ENCODE results near the gene UBE4B. TPM values are rescaled to one million over a fixed set of nuclear protein-coding genes. Genes with fewer than 3 reads are reported as not detected.

UBE4B gene
- polyA plus RNA-seq, 1 experiment, result 18.2 TPM

GRCh38 chr1:10210841-10211804 lies 178.4 kb downstream of the UBE4B start:
- CTCF ChIA-PET, result interaction anchor here (0.6 to 2.8 kb wide), 49 partner anchors 10 to 268 kb away, joined by 3 to 44 read pairs (median 5); partner anchors contain the start of genes LZIC and NMNAT1
- TF ChIP-seq CTCF (IDR thresholded peaks at IDR 0.05; ENCODE audit: insufficient read depth, low read depth, low read length), result no peak
- DNase-seq (ENCODE audit: low read depth), result peak; percentile 71
- Histone ChIP-seq H3K4me3 (ENCODE audit: low read depth, low read length) (peak overlapping the region; percentile 76), H3K27me3 (ENCODE audit: control insufficient read depth, insufficient read depth, low read length) (no peaks in the 10 kb centered on the region), H3K36me3 (ENCODE audit: control insufficient read depth, insufficient read depth, low read length) (no peaks in the 10 kb centered on the region)
- POLR2A ChIA-PET, result interaction anchor here (0.6 kb wide), 1 partner anchor 302 kb away, joined by 3 read pairs; no protein-coding TSS in a partner anchor

- no peak for TF ChIP-seq CTCF (IDR thresholded peaks at IDR 0.05; ENCODE audit: insufficient read depth, low read depth, low read length)
- no peak for DNase-seq (ENCODE audit: low read depth)
- CTCF ChIA-PET, result interaction anchor here (0.8 to 1.4 kb wide), 3 partner anchors 13 to 103 kb away, joined by 3 to 7 read pairs (median 3); no protein-coding TSS in a partner anchor
- Histone ChIP-seq H3K27me3 (ENCODE audit: control insufficient read depth, insufficient read depth, low read length) (no peaks in the 10 kb centered on the region), H3K4me3 (ENCODE audit: low read depth, low read length) (peak overlapping the region; percentile 76), H3K36me3 (ENCODE audit: control insufficient read depth, insufficient read depth, low read length) (no peaks in the 10 kb centered on the region)
- POLR2A ChIA-PET, result interaction anchor here (0.6 kb wide), 1 partner anchor 303 kb away, joined by 3 read pairs; no protein-coding TSS in a partner anchor
Measured at GRCh38 chr1:10211805-10212410, 179.2 kb downstream of the UBE4B start.

- Histone ChIP-seq H3K4me3 (ENCODE audit: low read depth, low read length) (peak overlapping the region; percentile 76), H3K36me3 (ENCODE audit: control insufficient read depth, insufficient read depth, low read length) (no peaks in the 10 kb centered on the region), H3K27me3 (ENCODE audit: control insufficient read depth, insufficient read depth, low read length) (no peaks in the 10 kb centered on the region)
- no peak for DNase-seq (ENCODE audit: low read depth)
- CTCF ChIA-PET, result interaction anchor here (1.4 kb wide), 1 partner anchor 38 kb away, joined by 3 read pairs; no protein-coding TSS in a partner anchor
- POLR2A ChIA-PET, result no interaction called here
- TF ChIP-seq CTCF (IDR thresholded peaks at IDR 0.05; ENCODE audit: insufficient read depth, low read depth, low read length), result no peak
Measured at GRCh38 chr1:10212476-10212875, 179.7 kb downstream of the UBE4B start.

GRCh38 chr1:10213186-10213705 lies 180.5 kb downstream of the UBE4B start:
- Histone ChIP-seq H3K36me3 (ENCODE audit: control insufficient read depth, insufficient read depth, low read length) (no peaks in the 10 kb centered on the region), H3K4me3 (ENCODE audit: low read depth, low read length) (no peak overlapping the region), H3K27me3 (ENCODE audit: control insufficient read depth, insufficient read depth, low read length) (no peaks in the 10 kb centered on the region)
- TF ChIP-seq CTCF (IDR thresholded peaks at IDR 0.05; ENCODE audit: insufficient read depth, low read depth, low read length), result no peak
- POLR2A ChIA-PET, result no interaction called here
- CTCF ChIA-PET, result interaction anchor here (0.9 to 1.0 kb wide), 2 partner anchors 135 to 217 kb away, joined by 3 to 5 read pairs; partner anchors contain the start of gene CENPS
- DNase-seq (ENCODE audit: low read depth), result no peak
